T1000 (cell line): ENCODE data around the gene SULF2.

Experiments
- DNase-seq: peaks from one replicate; lab custom pipeline; 2025; ENCODE audit warnings: mixed read lengths; lab: John Stamatoyannopoulos, UW

Gene SULF2

DNA sequence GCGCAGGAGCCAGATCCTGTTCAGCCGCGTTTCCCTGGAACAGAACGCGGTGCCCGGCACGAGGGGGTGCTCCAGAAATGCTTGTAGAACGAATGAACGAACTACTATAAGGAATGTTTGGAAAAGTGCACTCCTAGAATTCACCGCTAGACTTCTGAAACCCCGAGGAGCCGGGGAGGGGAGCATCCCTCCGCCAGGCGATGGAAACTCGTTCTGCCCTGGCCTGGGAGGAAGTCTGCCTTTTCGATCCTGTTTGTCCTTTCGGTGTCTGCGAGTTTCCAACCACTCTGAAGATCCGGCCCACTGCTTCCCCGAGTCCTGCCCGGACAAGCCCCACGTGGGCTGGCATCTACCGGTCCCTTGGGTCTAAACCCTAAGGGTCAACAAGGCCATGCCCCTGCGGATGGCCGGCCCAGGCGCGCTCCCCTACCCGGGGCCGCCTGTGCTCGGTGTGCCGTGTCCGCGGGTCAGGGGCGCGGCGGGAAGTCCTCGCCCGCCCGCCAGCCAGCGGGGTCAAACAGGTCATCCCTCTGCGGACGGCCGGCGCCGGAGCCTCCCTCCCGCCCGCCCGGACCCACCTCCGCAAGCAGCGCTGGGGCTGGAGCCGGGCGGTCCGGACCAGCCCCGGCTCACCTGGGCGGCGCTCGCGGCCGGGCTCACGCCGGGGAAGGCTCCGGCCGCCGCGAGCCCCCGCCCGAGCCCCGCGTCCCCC lies 526 bp downstream of the SULF2 start:
- DNase-seq = no peak

- DNase-seq = no peak
These were observed 1.3 kb downstream of the SULF2 start for GRCh38 chr20:47783828-47784598.

DNA sequence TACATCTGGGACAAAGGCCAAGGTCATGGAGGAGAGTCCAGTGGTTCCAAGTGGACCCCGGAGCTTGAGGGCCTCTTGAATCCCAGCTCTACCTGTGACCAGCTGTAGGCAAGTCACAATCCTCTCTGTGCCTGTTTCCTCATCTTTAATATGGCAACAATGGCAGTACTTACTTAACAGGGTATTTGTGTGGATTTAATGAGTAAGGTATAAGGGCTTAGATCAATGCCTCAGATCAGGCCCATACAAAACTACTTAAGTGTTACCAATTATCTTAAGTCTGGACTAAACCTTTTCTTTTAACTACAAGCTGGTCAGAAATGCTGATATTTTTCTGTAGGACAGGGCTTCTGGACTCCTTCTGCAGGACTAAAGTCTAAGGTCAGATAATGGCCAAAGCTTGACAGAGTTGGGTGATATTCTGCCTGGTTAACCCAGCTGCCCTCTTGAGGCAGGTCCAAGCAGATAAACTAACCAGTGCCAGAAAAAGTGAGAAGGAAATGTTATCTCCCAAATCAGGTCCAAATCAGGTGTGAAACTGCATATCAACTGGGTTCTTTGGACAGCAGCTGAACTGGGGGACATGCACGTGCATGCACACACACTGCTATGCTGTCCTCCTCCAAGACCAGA lies 2.2 kb downstream of the SULF2 start:
- DNase-seq = no peak

DNA sequence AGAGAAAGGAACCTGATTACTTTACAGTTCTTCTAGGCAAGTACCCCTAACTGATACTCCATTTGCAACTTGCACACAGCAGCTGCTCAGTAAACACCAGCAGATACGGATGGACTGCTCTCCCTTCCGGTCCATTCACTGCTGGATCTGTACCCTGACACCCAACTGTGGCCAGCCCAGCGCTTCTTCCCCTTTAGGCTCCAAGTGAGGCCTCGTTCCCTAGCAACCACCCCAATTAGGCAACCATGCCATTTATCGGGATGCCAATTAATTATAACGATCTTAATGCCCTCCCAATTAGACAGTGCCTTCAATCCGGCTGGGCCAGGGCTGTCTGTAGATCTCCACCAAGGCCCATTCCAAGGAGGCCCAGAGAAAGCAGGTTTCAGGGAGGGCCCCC lies 3.2 kb downstream of the SULF2 start:
- no peak for DNase-seq

DNA sequence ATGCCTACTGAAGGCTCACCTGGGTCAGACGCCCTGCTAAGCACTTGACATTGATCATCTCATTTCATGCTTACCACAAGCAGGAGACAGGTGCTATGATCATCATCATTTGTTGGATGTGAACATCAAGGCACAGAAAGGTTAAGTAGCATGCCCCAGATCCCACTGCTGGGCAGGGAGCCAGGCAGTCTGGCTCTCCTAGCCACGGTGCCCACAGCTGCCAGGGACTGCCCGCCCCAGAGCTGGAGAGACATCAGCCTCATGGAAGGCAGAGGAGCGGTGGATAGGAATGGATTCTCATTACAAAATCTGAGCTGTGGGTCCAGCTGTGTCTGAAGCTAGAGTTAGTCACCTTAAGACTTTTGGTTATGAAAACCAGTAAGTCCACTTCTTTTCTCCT lies 3.6 kb downstream of the SULF2 start:
- no peak for DNase-seq

GRCh38 chr20:47780720-47781389 lies 4.4 kb downstream of the SULF2 start:
- DNase-seq = no peak

- DNase-seq = no peak
These were observed 6.6 kb downstream of the SULF2 start for GRCh38 chr20:47778398-47779354.

GRCh38 chr20:47777220-47777619 lies 8.1 kb downstream of the SULF2 start:
- no peak for DNase-seq

DNA sequence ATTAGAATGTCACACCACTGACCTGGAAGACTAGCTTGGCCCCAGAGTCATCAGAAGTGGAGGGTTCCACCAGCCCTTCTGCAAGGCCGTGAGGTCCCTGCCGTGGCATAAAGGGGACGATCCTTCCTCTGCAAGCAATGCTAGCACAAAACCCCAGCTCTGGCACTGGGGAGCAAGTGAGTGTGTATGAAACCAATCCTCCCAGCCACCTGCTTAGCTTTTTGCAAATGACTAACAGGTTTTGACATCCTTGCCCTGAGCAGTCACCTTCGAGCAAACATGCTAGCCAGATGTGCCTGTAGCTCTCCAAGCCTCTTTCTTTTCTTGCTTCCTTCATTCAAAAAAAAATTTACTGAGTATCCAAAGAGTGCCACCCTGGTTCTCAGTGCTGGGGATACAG lies 8.6 kb downstream of the SULF2 start:
- DNase-seq = no peak

- no peak for DNase-seq
These were observed 9.4 kb downstream of the SULF2 start for GRCh38 chr20:47775841-47776240.

- DNase-seq = no peak
These were observed 10.2 kb downstream of the SULF2 start for GRCh38 chr20:47775039-47775438.

GRCh38 chr20:47774131-47774777 lies 11.0 kb downstream of the SULF2 start:
- no peak for DNase-seq

DNA sequence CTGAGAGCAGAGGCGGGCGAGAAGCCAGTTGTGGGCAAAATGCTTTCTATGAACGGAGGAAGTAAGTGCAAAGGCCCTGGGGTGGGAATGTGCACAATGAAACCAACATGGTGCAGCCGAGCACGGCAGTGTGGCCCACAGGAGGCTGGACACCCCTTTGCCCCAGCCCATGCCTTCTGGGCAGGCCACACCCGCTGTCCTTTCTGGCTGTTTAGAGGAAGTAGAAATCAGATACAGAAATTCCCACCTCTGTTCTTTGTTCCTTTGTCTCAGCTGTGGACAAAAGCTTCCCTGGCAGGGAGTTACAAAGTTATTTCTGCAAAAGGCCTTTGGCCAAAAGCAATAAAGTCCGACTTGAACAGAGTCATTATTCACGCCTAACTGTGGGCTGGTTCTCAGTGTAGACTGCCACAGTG lies 11.9 kb downstream of the SULF2 start:
- DNase-seq = no peak

DNA sequence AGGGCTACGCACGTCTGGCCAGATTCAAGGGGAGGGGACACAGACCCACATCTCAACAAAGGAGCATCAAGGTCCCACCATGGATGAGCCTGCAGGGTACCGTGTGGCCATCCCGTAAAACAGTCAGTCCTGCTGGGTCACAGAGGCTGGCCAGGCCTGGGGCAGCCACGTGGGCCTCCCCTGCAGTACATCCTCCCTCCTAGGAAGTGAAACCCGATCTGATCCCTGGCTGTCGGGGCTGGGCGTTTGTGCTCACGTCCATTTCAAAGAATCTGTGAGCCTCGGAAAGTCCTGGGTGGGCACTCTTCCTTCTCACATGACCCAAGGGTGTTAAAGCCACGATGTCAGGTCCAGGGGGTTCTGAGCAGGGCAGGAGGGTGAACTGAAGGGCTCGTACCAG lies 14.3 kb downstream of the SULF2 start:
- no peak for DNase-seq

DNA sequence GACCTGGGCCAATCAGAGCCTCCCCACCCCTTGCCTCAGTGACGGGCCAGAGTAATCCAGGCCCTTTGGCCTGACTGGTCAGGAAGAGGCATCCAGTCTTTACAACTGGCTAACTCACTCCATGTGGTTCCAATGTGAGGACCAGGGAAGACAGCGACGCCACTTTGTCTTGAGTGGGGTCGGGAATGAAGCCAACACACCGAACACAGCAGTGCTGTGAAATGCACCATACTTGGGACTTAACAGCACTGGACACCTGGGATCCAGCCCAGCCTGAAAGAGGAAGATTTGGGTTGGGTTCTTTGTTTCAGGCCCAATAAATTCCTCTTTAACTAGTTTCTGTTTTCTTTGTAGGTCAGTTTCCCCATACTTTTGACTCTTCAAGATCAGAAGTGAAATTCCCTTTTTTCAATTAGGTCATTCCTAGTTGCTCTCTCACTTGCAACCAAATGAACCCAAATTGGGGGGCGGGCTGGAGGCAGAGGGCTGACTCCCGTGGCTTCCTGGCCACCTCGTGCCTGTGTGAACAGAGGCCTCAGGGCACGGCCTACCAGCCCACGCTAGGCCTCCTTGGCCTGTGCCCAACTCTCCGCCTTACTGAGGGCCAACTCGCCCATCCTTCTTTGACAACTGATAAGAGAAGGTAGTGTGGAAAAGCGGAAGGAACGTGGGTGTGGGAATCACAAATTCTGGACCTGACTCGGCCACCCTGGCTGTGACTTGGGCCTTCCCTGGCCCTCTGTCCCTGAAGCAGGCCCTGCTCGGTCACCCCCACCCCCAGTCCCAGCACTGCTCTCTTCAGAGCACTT lies 17.1 kb downstream of the SULF2 start:
- no peak for DNase-seq

DNA sequence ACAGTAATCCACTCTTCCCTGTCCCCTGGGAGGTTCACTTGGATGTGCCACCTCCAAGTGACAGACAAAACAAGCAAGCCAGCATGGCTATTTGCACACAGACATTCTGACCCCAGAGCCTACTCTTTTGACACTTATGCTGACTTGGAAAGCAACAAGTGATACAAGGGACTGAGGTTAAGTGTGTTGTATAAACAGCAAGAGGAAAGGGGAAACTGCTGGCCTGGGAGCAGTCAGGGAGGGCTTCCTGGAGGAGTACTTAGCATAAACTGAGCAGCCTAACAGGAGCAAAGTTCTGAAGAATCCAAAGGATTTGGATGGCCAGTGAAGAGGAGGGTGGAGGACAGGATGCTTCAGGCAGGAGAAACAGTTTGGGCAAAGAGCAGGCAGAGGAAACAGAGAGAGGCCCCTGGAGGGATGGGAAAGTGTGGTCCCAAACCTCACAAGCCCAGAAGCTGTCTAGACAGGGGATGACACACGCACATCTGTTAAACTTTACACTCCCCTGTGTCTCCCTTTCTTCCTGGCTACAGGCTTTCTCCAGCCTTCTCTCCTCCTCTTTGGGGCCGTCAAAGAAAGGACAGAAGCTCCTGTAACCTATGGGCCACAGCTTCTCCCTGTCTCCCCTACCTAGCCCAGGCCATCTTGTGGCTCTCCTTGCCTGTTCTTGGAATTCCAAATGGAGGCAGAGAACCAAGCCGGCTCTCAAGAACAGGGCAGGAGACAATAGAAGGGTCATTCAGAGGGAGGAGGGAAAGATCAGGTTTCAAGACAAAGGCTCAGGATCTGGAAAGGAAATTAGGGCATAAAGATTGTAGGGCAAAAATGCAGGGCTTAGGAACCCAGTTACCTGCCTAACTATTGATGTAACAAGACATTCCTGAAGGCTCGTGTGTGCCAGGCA lies 19.3 kb downstream of the SULF2 start:
- no peak for DNase-seq

GRCh38 chr20:47765271-47765670 lies 20.0 kb downstream of the SULF2 start:
- DNase-seq = no peak

DNA sequence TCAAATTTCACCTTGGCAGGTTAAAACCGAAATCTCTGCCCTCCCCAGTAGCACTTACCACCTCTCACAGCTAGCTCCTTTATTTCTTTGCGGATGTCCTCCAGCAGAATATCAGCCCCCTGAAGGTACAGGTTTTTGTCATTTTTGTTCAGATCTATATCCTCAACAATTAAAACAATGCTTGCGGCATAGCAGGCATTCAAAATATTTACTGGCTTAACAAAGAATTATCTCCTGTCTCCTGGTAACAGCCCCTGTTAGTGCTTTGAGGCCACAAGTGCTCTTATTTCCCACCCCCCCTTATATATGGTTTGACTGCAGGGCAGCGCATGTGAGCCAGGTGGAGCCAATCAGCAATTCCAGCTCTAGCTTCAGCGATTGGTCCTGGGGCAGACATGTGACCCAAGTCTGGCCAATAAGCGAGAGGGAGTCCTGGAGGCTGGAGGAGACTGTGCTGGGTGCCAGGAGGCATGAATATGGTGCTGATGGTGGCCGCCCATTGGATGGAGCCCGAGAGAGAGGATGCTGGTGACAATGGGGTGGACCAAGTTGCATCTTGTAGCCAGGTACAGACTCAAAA lies 21.0 kb downstream of the SULF2 start:
- no peak for DNase-seq
